Prostate gland (tissue), 2 donors: ENCODE data around the gene ALDH6A1.

Experiments
- POLR2A ChIP-seq: fragments of 450-650 bp; IDR thresholded peaks from one replicate; pipeline ENCODE4 v1.6.1; 2016; ENCODE audit warnings: antibody characterized with exemption, mild to moderate bottlenecking
- POLR2AphosphoS5 ChIP-seq: sonication (generic); formaldehyde crosslinking; IDR thresholded peaks from one replicate; pipeline ENCODE4 v1.6.1; 2017; ENCODE audit warnings: antibody characterized with exemption
- TF ChIP-seq, protein P1 (sequence below), 4 experiments: fragments of 200-600 bp in 2 of 4; fragments of 450-650 bp in 2 of 4; sonication (generic) in 2 of 4; IDR thresholded peaks; 1 replicate in 3 of 4; 2 replicates in 1 of 4; pipeline ENCODE4 v1.5.1; 2016 to 2019; ENCODE audit warnings: antibody characterized with exemption in 4 of 4, mild to moderate bottlenecking in 2 of 4, moderate library complexity in 2 of 4

DNA sequence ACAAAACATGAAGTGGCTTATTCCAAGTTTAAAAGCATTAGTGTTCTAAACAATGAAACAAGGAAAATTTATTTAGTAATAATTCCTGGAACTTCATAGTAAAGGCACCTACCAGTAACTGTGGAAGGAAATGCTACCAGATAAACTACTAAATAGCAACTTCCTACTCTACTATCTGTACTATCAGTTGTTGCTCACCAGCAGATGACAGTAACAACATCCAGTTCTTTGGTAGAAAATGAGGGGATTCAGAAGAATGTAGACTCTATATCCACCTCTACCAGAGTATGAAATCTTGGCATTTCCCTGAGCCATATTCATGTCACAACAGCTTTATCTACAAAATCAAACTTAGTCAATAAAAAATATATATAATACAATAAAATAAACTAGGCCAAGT, 68.3 kb downstream of the ALDH6A1 start:
- TF ChIP-seq, protein P1, sequence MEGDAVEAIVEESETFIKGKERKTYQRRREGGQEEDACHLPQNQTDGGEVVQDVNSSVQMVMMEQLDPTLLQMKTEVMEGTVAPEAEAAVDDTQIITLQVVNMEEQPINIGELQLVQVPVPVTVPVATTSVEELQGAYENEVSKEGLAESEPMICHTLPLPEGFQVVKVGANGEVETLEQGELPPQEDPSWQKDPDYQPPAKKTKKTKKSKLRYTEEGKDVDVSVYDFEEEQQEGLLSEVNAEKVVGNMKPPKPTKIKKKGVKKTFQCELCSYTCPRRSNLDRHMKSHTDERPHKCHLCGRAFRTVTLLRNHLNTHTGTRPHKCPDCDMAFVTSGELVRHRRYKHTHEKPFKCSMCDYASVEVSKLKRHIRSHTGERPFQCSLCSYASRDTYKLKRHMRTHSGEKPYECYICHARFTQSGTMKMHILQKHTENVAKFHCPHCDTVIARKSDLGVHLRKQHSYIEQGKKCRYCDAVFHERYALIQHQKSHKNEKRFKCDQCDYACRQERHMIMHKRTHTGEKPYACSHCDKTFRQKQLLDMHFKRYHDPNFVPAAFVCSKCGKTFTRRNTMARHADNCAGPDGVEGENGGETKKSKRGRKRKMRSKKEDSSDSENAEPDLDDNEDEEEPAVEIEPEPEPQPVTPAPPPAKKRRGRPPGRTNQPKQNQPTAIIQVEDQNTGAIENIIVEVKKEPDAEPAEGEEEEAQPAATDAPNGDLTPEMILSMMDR (IDR thresholded peaks at IDR 0.05): no peak
- TF ChIP-seq POLR2A: no peak
- no peak for TF ChIP-seq POLR2AphosphoS5
